Right renal cortex interstitium (tissue), 3 donors: ENCODE data around the gene PLK2. TPM values are rescaled to one million over a fixed set of nuclear protein-coding genes. Genes with fewer than 3 reads are reported as not detected.
A peak's percentile ranks its signal among the peaks of the same experiment; 100 is the strongest.

Source experiments
- DNase-seq, 3 donors: peaks; one replicate each; pipeline ENCODE4 v3.0.0-alpha.2; 2013; ENCODE audit warnings: low read depth in 3 of 3, low spot score in 2 of 3
- polyA plus RNA-seq, 3 donors: library from polyadenylated mRNA; unstranded; fragments of 120-200 nt; gene quantifications; one replicate each; pipeline ENCODE4 v1.2.1, GENCODE V29; 2013; ENCODE audit not compliant: insufficient read length in 3 of 3

PLK2 gene
- polyA plus RNA-seq = 100 to 1,000 TPM; 198 to 220 (median 215) TPM

GRCh38 chr5:58460002-58460731 lies at the start of gene PLK2:
Gene PLK2, minus strand, starts transcription at chr5:58460086. Its CDS starts 127 bp downstream, at chr5:58459959.
- DNase-seq = peak; percentile 79 to 87 (median 86)

GRCh38 chr5:58507715-58508114 lies 47.8 kb upstream of the PLK2 start:
- DNase-seq = no peak

GRCh38 chr5:58505971-58506640 lies 46.2 kb upstream of the PLK2 start:
- no peak for DNase-seq

DNA sequence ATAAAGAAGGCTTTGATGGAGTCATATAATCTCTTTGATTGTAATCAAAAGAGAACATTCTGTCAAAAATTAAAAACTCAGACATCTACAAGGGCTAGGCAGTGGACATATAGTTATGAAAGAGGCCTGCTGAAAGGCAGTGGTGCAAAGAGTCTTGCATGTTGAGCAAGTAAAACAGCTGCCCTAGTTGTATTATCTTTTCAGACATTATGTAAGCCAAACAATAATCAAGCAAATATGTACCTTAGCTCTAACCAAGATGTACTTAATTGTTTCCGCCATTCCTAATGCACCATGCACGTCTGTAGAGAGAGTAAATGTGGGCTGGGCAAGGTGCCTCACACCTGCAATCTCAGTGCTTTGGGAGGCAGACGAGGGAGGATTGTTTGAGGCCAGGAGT lies 45.6 kb upstream of the PLK2 start:
- DNase-seq = no peak

DNA sequence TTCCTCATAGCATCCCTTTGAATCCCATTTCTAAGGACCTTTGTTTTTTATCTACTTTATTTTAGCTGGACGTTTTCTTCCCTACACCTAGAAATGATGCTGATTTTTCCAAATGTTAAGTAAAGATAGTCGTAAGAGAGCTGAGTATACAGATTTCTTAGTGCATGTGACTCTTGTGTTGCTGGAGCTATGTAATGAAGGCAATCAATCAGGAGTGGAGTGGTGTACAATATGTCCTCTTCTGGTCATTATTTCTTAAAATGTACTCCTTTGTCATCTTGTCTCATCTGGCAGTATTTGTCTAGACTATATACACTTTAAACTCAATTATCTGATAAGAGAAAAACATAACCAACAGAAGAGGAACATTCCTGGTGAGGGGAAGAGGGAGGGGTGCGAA lies 44.9 kb upstream of the PLK2 start:
- no peak for DNase-seq

- DNase-seq = no peak
These were observed 43.6 kb upstream of the PLK2 start for GRCh38 chr5:58503390-58504046.

- no peak for DNase-seq
These were observed 42.0 kb upstream of the PLK2 start for GRCh38 chr5:58501778-58502417.

GRCh38 chr5:58499941-58500340 lies 40.1 kb upstream of the PLK2 start:
- no peak for DNase-seq

DNA sequence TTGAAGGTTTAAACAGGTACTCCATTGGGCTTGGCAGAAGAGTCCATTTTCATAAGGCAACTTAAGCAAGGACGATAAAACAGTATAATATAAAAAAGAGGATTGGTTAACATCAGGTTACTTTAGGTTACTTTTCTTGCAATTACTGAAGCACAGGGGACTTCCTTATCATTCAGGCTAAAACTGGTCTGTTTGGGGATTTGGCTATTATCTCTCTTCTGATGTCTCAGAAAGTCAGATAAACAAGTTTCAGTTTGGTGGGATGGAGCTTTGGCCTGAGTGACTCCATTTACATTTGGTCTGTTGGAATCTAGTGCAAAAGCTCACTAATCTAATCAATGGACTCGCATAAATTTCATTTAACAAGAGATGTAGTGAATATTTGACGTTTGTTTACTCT lies 39.3 kb upstream of the PLK2 start:
- no peak for DNase-seq

GRCh38 chr5:58498340-58498942 lies 38.6 kb upstream of the PLK2 start:
- DNase-seq = peak; percentile 1 to 9 (median 5)

DNA sequence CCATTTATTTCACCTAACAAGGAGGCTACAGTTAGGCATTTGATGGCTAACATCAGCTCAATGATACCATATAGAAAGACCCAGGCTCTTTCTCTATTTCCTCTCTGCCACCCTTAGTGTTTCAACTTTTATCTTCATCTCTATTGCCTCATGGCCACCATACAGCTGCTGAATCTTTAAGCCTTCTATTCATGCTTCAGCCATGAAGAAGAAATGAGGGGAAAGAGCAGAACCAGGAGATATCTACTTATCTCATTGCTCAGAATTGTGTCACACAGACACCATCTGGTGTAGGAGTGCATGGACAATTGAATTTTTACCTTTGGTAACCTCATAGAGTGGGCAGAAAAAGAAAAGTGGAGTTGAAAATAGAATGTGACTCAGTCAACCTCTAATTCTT lies 38.0 kb upstream of the PLK2 start:
- DNase-seq = no peak

DNA sequence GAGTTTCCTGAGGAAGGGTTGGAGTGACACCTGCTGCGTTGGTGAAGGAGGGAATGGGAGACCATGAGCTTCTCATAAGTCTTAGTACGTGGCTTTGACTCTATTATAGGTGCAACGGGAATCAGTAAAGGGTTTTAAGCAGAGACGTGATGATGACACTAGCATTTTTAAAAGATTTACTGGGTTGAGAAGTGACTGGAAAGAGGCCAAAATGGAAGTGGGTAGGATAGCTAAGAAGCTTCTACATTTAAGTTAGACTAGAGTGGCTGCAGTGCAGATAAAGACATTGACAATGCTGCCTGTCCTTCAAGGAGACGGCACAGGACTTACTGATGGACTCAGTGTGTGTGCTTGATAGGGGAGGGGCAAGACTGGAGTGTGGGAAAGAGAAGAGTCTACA lies 37.5 kb upstream of the PLK2 start:
- no peak for DNase-seq

DNA sequence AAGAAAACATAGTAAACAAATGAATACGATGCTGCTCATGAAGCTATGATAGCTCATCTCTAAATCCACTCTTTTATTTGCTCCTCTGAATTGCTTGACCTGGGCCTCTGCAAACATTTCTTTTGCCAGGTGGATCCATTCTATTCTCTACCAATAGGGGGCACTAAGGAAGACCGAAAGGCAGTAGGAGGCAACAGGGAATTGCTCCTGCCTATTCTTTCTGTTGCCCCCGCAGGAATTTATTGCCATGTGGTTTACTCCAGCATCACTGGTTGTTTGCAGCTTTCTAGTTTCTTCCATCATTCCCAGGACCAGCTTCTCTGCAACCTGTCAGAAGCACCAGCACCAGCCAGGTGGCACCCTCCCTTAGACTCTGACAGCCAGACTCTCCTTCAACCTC lies 36.6 kb upstream of the PLK2 start:
- DNase-seq = no peak

GRCh38 chr5:58493141-58493540 lies 33.3 kb upstream of the PLK2 start:
- DNase-seq = no peak

GRCh38 chr5:58491216-58491892 lies 31.5 kb upstream of the PLK2 start, which contains the start of gene GAPT:
Gene GAPT, plus strand, starts transcription at chr5:58491435. Its CDS starts 3,102 bp downstream, at chr5:58494537.
- no peak for DNase-seq

DNA sequence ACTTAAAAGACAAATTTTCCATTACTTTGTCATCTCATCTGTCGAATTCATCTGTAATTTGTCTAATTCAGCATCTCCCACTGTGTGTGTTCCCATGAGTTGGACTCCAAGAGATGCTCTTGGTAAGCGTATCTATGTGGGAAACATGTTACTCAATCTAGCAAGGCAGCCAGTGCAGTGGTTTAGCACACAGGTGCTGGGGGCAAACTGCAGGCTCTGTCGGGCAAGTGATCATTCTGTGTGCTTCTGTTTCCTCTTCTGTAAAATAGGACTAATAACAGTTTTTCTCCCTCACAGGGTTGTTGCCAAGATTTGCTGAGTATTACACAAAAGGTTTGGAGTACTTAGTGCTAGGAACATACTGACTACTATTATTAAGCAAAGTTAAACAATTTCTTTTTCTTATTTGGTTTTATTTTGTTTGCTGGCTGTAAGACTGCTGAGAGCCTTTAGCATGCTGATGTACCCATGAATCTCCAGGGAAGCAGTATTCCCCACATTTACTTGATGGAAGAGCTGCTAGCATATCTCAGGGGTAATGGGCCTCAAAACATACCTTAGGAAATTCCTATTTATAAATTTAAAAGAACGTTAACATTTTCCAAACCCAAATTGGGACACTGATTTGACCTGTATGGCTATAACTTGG lies 30.6 kb upstream of the PLK2 start:
- DNase-seq = no peak

- DNase-seq = no peak
These were observed 26.4 kb upstream of the PLK2 start for GRCh38 chr5:58486290-58486689.

GRCh38 chr5:58484505-58484904 lies 24.6 kb upstream of the PLK2 start:
- no peak for DNase-seq

GRCh38 chr5:58482536-58482935 lies 22.6 kb upstream of the PLK2 start:
- DNase-seq = no peak

DNA sequence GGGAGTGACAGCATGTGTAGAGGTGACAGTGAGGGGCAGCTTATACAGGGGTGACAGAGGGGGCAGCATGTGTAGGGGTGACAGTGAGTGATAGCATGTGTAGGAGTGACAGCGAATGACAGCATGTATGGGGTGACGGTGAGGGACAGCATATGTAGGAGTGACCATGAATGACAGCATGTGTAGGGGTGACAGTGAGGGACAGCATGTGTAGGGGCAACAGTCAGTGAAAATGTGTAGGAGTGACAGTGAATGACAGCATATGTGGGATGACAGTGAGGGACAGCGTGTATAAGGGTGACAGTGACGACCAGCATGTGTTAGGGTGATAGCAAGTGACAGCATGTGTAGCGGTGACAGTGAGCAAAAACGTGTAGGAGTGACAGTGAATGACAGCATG lies 21.9 kb upstream of the PLK2 start:
- no peak for DNase-seq
